Liver (tissue), 9 donors: Measurements from ENCODE around the gene MLLT10. TPM values are rescaled to one million over a fixed set of nuclear protein-coding genes. Genes with fewer than 3 reads are reported as not detected.

Experiments
- DNase-seq: peaks from one replicate; pipeline ENCODE4 v3.0.0-alpha.2; 2017; ENCODE audit warnings: low spot score
- H3K27ac ChIP-seq, 2 donors: one replicate each; pipeline ENCODE4 v1.7.0; 2013; ENCODE audit warnings: inconsistent platforms in 2 of 2, low read length in 2 of 2, control low read depth in 1 of 2, low read depth in 1 of 2, mild to moderate bottlenecking in 1 of 2
- H3K27me3 ChIP-seq, 4 donors: one replicate each; pipeline versions ENCODE4 v1.6.1 to v1.7.0; 2013; ENCODE audit warnings: low read length in 3 of 4, inconsistent platforms in 1 of 4, mild to moderate bottlenecking in 1 of 4, moderate library complexity in 1 of 4; ENCODE audit not compliant: control insufficient read depth in 4 of 4, insufficient read depth in 4 of 4
- H3K36me3 ChIP-seq, 4 donors: one replicate each; pipeline versions ENCODE4 v1.6.1 to v1.7.0; 2013; ENCODE audit warnings: low read length in 3 of 4, mild to moderate bottlenecking in 3 of 4, low read depth in 1 of 4, moderate library complexity in 1 of 4; ENCODE audit not compliant: control insufficient read depth in 4 of 4, insufficient read depth in 3 of 4
- H3K4me1 ChIP-seq, 4 donors: one replicate each; pipeline versions ENCODE4 v1.6.1 to v1.7.0; 2013; ENCODE audit warnings: low read length in 3 of 4, mild to moderate bottlenecking in 3 of 4, moderate library complexity in 1 of 4; ENCODE audit not compliant: control insufficient read depth in 4 of 4, insufficient read depth in 4 of 4
- H3K4me3 ChIP-seq, 3 donors: one replicate each; pipeline versions ENCODE4 v1.6.1 to v1.7.0; 2013; ENCODE audit warnings: low read length in 3 of 3, control low read depth in 1 of 3, low read depth in 1 of 3, mild to moderate bottlenecking in 1 of 3
- H3K9ac ChIP-seq, 2 donors: one replicate each; pipeline ENCODE4 v1.7.0; 2013; ENCODE audit warnings: low read length in 2 of 2, mild to moderate bottlenecking in 2 of 2, moderate library complexity in 2 of 2, control low read depth in 1 of 2, low read depth in 1 of 2
- H3K9me3 ChIP-seq, 4 donors: one replicate each; pipeline versions ENCODE4 v1.6.1 to v1.7.0; 2013; ENCODE audit warnings: low read length in 3 of 4; ENCODE audit not compliant: control insufficient read depth in 4 of 4
- EGR1 ChIP-seq, 2 donors: IDR thresholded peaks; 2 replicates each; pipeline ENCODE4 v1.6.1; 2016 to 2018; ENCODE audit warnings: antibody characterized with exemption in 2 of 2, low read depth in 2 of 2
- FOXA2 ChIP-seq: IDR thresholded peaks from 2 replicates; pipeline ENCODE4 v1.6.1; 2016; ENCODE audit warnings: antibody characterized with exemption
- GABPA ChIP-seq, 2 donors: IDR thresholded peaks in 1 of 2; conservative IDR thresholded peaks in 1 of 2; 2 replicates each; pipeline ENCODE4 v1.6.1; 2016; ENCODE audit warnings: antibody characterized with exemption in 2 of 2, mild to moderate bottlenecking in 1 of 2, moderate library complexity in 1 of 2
- HNF4A ChIP-seq, 2 donors: conservative IDR thresholded peaks; 2 replicates each; pipeline ENCODE4 v1.6.1; 2016; ENCODE audit warnings: antibody characterized with exemption in 2 of 2, mild to moderate bottlenecking in 2 of 2
- HNF4G ChIP-seq: IDR thresholded peaks from 2 replicates; pipeline ENCODE4 v1.6.1; 2016; ENCODE audit warnings: antibody characterized with exemption
- NR2F2 ChIP-seq: IDR thresholded peaks from 2 replicates; pipeline ENCODE4 v1.6.1; 2016; ENCODE audit warnings: antibody characterized with exemption
- RAD21 ChIP-seq, 2 donors: IDR thresholded peaks; 2 replicates each; pipeline ENCODE4 v1.6.1; 2016; ENCODE audit warnings: antibody characterized with exemption in 2 of 2, mild to moderate bottlenecking in 2 of 2
- RXRA ChIP-seq, 2 donors: IDR thresholded peaks; 2 replicates each; pipeline ENCODE4 v1.6.1; 2017 to 2018; ENCODE audit warnings: antibody characterized with exemption in 2 of 2, mild to moderate bottlenecking in 1 of 2
- SP1 ChIP-seq: IDR thresholded peaks from 2 replicates; pipeline ENCODE4 v1.6.1; 2018; ENCODE audit warnings: antibody characterized with exemption, mild to moderate bottlenecking
- WGBS: extraction: QIAGEN DNeasy Blood & Tissue Kit; methylation state at CpG from one replicate; pipeline ENCODE4 v1.1.7; 2013; 5-methylcytosine and 5-hydroxymethylcytosine counted together
- polyA plus RNA-seq, 2 donors: library from polyadenylated mRNA; stranded (reverse) in 1 of 2; unstranded in 1 of 2; fragments of 200-250 nt in 1 of 2; fragments of >200 nt in 1 of 2; fragmentation: Nextera tagmentation in 1 of 2; extraction: Ambion mirVana in 1 of 2; gene quantifications; one replicate each; pipeline versions ENCODE4 v1.2.1 to v1.2.3, GENCODE V29; 2013 to 2015
- total RNA-seq, 2 donors: library from RNA; depleted of rRNA; stranded (reverse); fragments of >200 nt; gene quantifications; one replicate each; pipeline ENCODE4 v1.2.3, GENCODE V29; 2014
- TF ChIP-seq, protein P1 (sequence below): fragments of 150-350 bp; IDR thresholded peaks from 2 replicates; pipeline ENCODE4 v1.5.1; 2017; ENCODE audit warnings: improper control_type of control experiment, low read depth, low read length; ENCODE audit not compliant: missing input control
- TF ChIP-seq, protein P2 (sequence below): IDR thresholded peaks from 2 replicates; pipeline ENCODE4 v1.6.1; 2016; ENCODE audit warnings: antibody characterized with exemption
- TF ChIP-seq, protein P3 (sequence below): IDR thresholded peaks from 2 replicates; pipeline ENCODE4 v1.6.1; 2016; ENCODE audit warnings: antibody characterized with exemption
- TF ChIP-seq, protein P4 (sequence below): IDR thresholded peaks from 2 replicates; pipeline ENCODE4 v1.6.1; 2016; ENCODE audit warnings: antibody characterized with exemption
- donor health status: healthy.
- donor health status: healthy.
- donor health status: healthy.
- donor health status: healthy.
- donor health status: healthy.

The MLLT10 gene
- total and polyA plus RNA-seq, 4 donors: 11.9 to 47.4 (median 22.6) TPM

DNA sequence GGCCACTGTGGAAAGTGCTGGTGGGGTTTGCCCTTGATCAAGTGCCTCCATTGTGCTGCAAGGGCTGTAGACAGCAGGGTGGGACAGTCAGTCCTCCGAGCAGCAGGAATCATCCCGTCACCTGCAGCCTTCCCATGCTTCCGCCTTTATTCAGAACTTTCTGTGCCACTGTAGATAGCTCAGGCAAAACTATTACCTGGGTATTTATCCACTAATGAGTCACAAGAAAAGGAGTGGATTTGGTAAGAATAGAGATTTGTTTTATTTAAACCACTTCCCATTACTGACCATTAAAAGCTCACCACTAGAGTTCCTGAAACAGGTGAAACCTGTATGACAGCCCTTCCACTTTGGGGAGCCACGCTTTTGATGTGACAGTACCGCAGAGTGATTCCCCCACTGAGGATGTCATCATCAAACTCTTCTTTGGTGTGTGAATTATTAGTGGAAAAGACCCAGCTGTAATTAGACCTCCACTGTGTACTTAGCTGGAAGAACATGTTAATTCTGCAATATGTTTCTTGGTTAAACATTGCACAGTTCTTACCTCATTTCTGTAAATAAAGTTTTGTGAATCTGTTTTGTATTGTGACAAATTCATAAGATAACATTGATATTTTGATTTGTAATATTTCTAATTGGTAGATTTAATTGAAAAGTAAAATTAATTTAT is 208.8 kb downstream of the MLLT10 start:
- Histone ChIP-seq H3K27ac (no peak overlapping the region), H3K9ac (no peak overlapping the region), H3K4me1 (peaks cover 0 to 8% (median 4%) of the 10 kb centered on the region in 4 donors), H3K27me3 (no peaks in the 10 kb centered on the region), H3K9me3 (no peaks in the 10 kb centered on the region), H3K36me3 (peaks cover 1 to 32% (median 26%) of the 10 kb centered on the region in 4 donors), H3K4me3 (no peak overlapping the region)
- TF ChIP-seq EGR1 (IDR thresholded peaks at IDR 0.05; ENCODE audit: low read depth in 2 of 2) (no peak), FOXA2 (peak; percentile 14), NR2F2 (no peak)
- TF ChIP-seq, protein P1, sequence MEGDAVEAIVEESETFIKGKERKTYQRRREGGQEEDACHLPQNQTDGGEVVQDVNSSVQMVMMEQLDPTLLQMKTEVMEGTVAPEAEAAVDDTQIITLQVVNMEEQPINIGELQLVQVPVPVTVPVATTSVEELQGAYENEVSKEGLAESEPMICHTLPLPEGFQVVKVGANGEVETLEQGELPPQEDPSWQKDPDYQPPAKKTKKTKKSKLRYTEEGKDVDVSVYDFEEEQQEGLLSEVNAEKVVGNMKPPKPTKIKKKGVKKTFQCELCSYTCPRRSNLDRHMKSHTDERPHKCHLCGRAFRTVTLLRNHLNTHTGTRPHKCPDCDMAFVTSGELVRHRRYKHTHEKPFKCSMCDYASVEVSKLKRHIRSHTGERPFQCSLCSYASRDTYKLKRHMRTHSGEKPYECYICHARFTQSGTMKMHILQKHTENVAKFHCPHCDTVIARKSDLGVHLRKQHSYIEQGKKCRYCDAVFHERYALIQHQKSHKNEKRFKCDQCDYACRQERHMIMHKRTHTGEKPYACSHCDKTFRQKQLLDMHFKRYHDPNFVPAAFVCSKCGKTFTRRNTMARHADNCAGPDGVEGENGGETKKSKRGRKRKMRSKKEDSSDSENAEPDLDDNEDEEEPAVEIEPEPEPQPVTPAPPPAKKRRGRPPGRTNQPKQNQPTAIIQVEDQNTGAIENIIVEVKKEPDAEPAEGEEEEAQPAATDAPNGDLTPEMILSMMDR: no peak
- no peak for DNase-seq
- 86% methylated on average over 5 of the region's 5 CpGs for WGBS

DNA sequence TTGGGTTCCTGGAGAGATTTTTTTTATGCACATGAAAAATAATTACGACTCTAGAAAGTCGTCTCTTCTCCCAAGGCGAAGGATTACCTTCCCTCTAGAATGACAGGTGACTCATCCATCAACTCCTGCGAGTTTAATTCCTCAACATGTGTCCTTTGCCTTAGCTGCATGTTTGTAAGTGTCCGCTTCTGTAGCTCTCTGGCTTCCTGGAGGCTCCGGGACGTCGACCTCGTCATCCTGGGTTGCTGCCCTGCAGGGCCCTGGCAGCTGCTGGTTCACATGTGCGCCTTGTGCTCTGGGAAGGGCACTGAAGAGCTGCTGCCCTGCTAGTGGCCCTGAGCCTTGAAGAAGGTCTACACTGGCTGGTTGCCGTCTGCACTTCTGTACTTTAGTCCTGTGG is 210.2 kb downstream of the MLLT10 start:
- Histone ChIP-seq H3K27ac (no peak overlapping the region), H3K4me3 (no peak overlapping the region), H3K36me3 (peaks cover 1 to 24% (median 19%) of the 10 kb centered on the region in 4 donors), H3K9ac (no peak overlapping the region), H3K4me1 (peaks cover 0 to 8% (median 4%) of the 10 kb centered on the region in 4 donors), H3K9me3 (no peaks in the 10 kb centered on the region), H3K27me3 (no peaks in the 10 kb centered on the region)
- DNase-seq: no peak
- TF ChIP-seq RXRA (IDR thresholded peaks at IDR 0.05): no peak
- no peak for TF ChIP-seq HNF4A (conservative IDR thresholded peaks at IDR 0.05)
- TF ChIP-seq FOXA2: no peak
- no peak for TF ChIP-seq HNF4G
- TF ChIP-seq, protein P2, sequence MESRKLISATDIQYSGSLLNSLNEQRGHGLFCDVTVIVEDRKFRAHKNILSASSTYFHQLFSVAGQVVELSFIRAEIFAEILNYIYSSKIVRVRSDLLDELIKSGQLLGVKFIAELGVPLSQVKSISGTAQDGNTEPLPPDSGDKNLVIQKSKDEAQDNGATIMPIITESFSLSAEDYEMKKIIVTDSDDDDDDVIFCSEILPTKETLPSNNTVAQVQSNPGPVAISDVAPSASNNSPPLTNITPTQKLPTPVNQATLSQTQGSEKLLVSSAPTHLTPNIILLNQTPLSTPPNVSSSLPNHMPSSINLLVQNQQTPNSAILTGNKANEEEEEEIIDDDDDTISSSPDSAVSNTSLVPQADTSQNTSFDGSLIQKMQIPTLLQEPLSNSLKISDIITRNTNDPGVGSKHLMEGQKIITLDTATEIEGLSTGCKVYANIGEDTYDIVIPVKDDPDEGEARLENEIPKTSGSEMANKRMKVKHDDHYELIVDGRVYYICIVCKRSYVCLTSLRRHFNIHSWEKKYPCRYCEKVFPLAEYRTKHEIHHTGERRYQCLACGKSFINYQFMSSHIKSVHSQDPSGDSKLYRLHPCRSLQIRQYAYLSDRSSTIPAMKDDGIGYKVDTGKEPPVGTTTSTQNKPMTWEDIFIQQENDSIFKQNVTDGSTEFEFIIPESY: no peak
- no peak for TF ChIP-seq NR2F2
- TF ChIP-seq, protein P3, sequence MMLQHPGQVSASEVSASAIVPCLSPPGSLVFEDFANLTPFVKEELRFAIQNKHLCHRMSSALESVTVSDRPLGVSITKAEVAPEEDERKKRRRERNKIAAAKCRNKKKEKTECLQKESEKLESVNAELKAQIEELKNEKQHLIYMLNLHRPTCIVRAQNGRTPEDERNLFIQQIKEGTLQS: no peak
- TF ChIP-seq RAD21 (IDR thresholded peaks at IDR 0.05): no peak
- TF ChIP-seq, protein P1: no peak
- no peak for TF ChIP-seq GABPA (IDR thresholded peaks at IDR 0.05 in 1 of 2, conservative IDR thresholded peaks at IDR 0.05 in 1 of 2)
- TF ChIP-seq SP1: no peak
- TF ChIP-seq, protein P4, sequence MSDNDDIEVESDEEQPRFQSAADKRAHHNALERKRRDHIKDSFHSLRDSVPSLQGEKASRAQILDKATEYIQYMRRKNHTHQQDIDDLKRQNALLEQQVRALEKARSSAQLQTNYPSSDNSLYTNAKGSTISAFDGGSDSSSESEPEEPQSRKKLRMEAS: no peak
- 84% methylated on average over 11 of the region's 11 CpGs for WGBS
